GM18519 (cell line): ENCODE data around the gene RHOBTB1.

Source experiments
- ATAC-seq: cut with Tn5 transposase; IDR thresholded peaks from one replicate; pipeline ENCODE4 v1.9.1; 2021; ENCODE audit warnings: mild to moderate bottlenecking, moderate library complexity; ENCODE audit not compliant: unreplicated experiment, low FRiP score

Gene RHOBTB1

GRCh38 chr10:60943316-60944057 is 498 bp downstream of the RHOBTB1 start:
- peak; percentile 14 for ATAC-seq

GRCh38 chr10:60942788-60943315 is 1.1 kb downstream of the RHOBTB1 start:
- ATAC-seq = peak; percentile 34

GRCh38 chr10:60942134-60942787 is 1.7 kb downstream of the RHOBTB1 start:
- peak; percentile 2 for ATAC-seq

- ATAC-seq = no peak
Measured at GRCh38 chr10:60940446-60940845, 3.5 kb downstream of the RHOBTB1 start.

- ATAC-seq = no peak
Measured at GRCh38 chr10:60937784-60938654, 6.0 kb downstream of the RHOBTB1 start.

- no peak for ATAC-seq
Measured at GRCh38 chr10:60937022-60937421, 7.0 kb downstream of the RHOBTB1 start.

- no peak for ATAC-seq
Measured at GRCh38 chr10:60934215-60935175, 9.5 kb downstream of the RHOBTB1 start.

GRCh38 chr10:60932756-60933155 is 11.2 kb downstream of the RHOBTB1 start:
- no peak for ATAC-seq

GRCh38 chr10:60930237-60930636 is 13.7 kb downstream of the RHOBTB1 start:
- ATAC-seq = no peak

- no peak for ATAC-seq
Measured at GRCh38 chr10:60921633-60922032, 22.4 kb downstream of the RHOBTB1 start.

GRCh38 chr10:60920479-60920878 is 23.5 kb downstream of the RHOBTB1 start:
- no peak for ATAC-seq

- ATAC-seq = no peak
Measured at GRCh38 chr10:60919551-60919950, 24.4 kb downstream of the RHOBTB1 start.

- no peak for ATAC-seq
Measured at GRCh38 chr10:60917331-60918280, 26.4 kb downstream of the RHOBTB1 start.

- no peak for ATAC-seq
Measured at GRCh38 chr10:60916025-60916424, 28.0 kb downstream of the RHOBTB1 start.

- ATAC-seq = no peak
Measured at GRCh38 chr10:60914690-60915141, 29.3 kb downstream of the RHOBTB1 start.

GRCh38 chr10:60913657-60914056 is 30.3 kb downstream of the RHOBTB1 start:
- no peak for ATAC-seq

GRCh38 chr10:60913071-60913470 is 30.9 kb downstream of the RHOBTB1 start:
- no peak for ATAC-seq

GRCh38 chr10:60911715-60912114 is 32.3 kb downstream of the RHOBTB1 start:
- ATAC-seq = no peak

GRCh38 chr10:60911216-60911615 is 32.8 kb downstream of the RHOBTB1 start:
- ATAC-seq = no peak
